NCI-H2081 treated with DMSO at 0.1 percent for 48 hours (cell line): ENCODE data around the gene FAM118A.

Experiments used
- DNase-seq: peaks from one replicate; lab custom pipeline; 2025; lab: John Stamatoyannopoulos, UW

FAM118A gene

DNA sequence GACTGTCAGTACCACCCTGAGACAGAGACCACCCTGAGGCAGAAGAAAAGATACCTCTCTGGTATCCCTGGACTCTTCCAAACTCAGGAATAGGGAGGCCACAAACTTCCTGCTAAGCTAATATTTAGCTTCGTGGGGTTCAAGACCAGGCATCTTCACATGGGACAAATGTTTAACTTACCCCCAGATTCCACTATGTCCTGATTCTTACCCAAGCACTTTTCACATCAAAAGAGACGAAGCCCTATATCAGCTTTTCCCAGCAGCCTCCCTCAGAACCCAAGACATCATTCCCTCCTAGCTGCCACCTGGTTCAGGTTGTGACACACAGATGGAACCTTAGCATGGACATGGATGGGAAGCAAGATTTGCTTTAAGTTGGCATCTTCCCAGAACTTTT, 71.6 kb downstream of the FAM118A start:
- no peak for DNase-seq

GRCh38 chr22:45389546-45389945, 79.8 kb downstream of the FAM118A start:
- no peak for DNase-seq
